Stimulated activated CD4-positive, alpha-beta T cell treated with anti-CD3 and anti-CD28 coated beads, Interleukin-4, amount 100 ng/mL, for 24 hours (primary cell): ENCODE measurements around the gene TRPM4.
"Not testable (repeated sequence)": the region's sequence is repeated elsewhere in the genome, so short reads cannot be mapped to it uniquely, and the experiment has no call there.

Experiments used
- DNase-seq: peaks from one replicate; pipeline ENCODE4 v3.0.0-alpha.2; 2020

Gene TRPM4

GRCh38 chr19:49157445-49158224, at the start of gene TRPM4:
TSS of gene TRPM4 (plus strand) at chr19:49157792. CDS start at chr19:49157867, 75 bp downstream.
- DNase-seq, result peak; percentile 52

GRCh38 chr19:49109051-49109450, 48.5 kb upstream of the TRPM4 start:
- no peak for DNase-seq

GRCh38 chr19:49109569-49110233, 47.9 kb upstream of the TRPM4 start:
- no peak for DNase-seq

GRCh38 chr19:49110567-49110966, 47.0 kb upstream of the TRPM4 start:
- no peak for DNase-seq

GRCh38 chr19:49111218-49111998, 46.2 kb upstream of the TRPM4 start:
- no peak for DNase-seq

GRCh38 chr19:49113762-49114629, 43.6 kb upstream of the TRPM4 start, which contains the start of gene LIN7B:
TSS of gene LIN7B (plus strand) at chr19:49114370. CDS start at chr19:49114405, 35 bp downstream.
- peak; percentile 63 for DNase-seq

- peak; percentile 56 for DNase-seq
These were observed 42.8 kb upstream of the TRPM4 start for GRCh38 chr19:49114630-49115363.

- DNase-seq, result no peak
These were observed 41.0 kb upstream of the TRPM4 start for GRCh38 chr19:49116544-49116943.

GRCh38 chr19:49117677-49118564, 39.7 kb upstream of the TRPM4 start:
- DNase-seq, result no peak

GRCh38 chr19:49118565-49119410, 38.8 kb upstream of the TRPM4 start, which contains the start of gene C19orf73:
TSS of gene C19orf73 (minus strand) at chr19:49119143. CDS start at chr19:49119022, 121 bp downstream.
- peak; percentile 95 for DNase-seq

GRCh38 chr19:49119411-49120324, 37.9 kb upstream of the TRPM4 start, which contains the start of gene PPFIA3:
TSS of gene PPFIA3 (plus strand) at chr19:49119544. CDS start at chr19:49127874, 8,330 bp downstream.
- DNase-seq, result peak; percentile 22

GRCh38 chr19:49120325-49120683, 37.3 kb upstream of the TRPM4 start:
- DNase-seq, result no peak

- no peak for DNase-seq
These were observed 36.7 kb upstream of the TRPM4 start for GRCh38 chr19:49120868-49121267.

GRCh38 chr19:49121841-49122240, 35.8 kb upstream of the TRPM4 start:
- not testable (repeated sequence) for DNase-seq

- not testable (repeated sequence) for DNase-seq
These were observed 34.3 kb upstream of the TRPM4 start for GRCh38 chr19:49123285-49123684.

- no peak for DNase-seq
These were observed 32.4 kb upstream of the TRPM4 start for GRCh38 chr19:49125025-49125731.

- no peak for DNase-seq
These were observed 31.0 kb upstream of the TRPM4 start for GRCh38 chr19:49126575-49126974.

- DNase-seq, result not testable (repeated sequence)
These were observed 30.4 kb upstream of the TRPM4 start for GRCh38 chr19:49127225-49127624.
